Activated CD8-positive, alpha-beta T cell treated with anti-CD3 and anti-CD28 coated beads for 36 hours (primary cell): ENCODE data around the gene HSPG2. TPM values are rescaled to one million over a fixed set of nuclear protein-coding genes. Genes with fewer than 3 reads are reported as not detected.
"Not testable (repeated sequence)": the region's sequence is repeated elsewhere in the genome, so short reads cannot be mapped to it uniquely, and the experiment has no call there.

Experiments used
- ATAC-seq: fragments of 200-7000 bp; cut with Tn5 transposase; one replicate; pipeline ENCODE4 v1.10.0; 2021; ENCODE audit warnings: mild to moderate bottlenecking, moderate library complexity
- CTCF ChIA-PET: fragments of 350-600 bp; sonication (Branson Sonifier 250); formaldehyde crosslinking; loops from one replicate; lab custom pipeline; 2021; ENCODE audit warnings: antibody characterized with exemption; lab: Charles Lee
- POLR2A ChIA-PET: fragments of 350-600 bp; sonication (Branson Sonifier 250); formaldehyde crosslinking; loops from one replicate; lab custom pipeline; 2021; ENCODE audit warnings: antibody characterized with exemption; lab: Charles Lee
- DNase-seq: peaks from one replicate; pipeline ENCODE4 v3.0.0-alpha.2; 2020
- H3K27ac Mint-ChIP-seq: one replicate; pipeline ENCODE4 v1.8.0; 2021; ENCODE audit warnings: mild to moderate bottlenecking, mixed read lengths
- H3K27me3 Mint-ChIP-seq: one replicate; pipeline ENCODE4 v1.8.0; 2021; ENCODE audit warnings: mixed read lengths
- H3K36me3 Mint-ChIP-seq: one replicate; pipeline ENCODE4 v1.8.0; 2021; ENCODE audit warnings: low read depth, mixed read lengths
- H3K4me1 Mint-ChIP-seq: one replicate; pipeline ENCODE4 v1.8.0; 2021; ENCODE audit warnings: low read depth, mixed read lengths
- H3K4me3 Mint-ChIP-seq: one replicate; pipeline ENCODE4 v1.8.0; 2021; ENCODE audit warnings: mild to moderate bottlenecking, moderate library complexity, mixed read lengths
- H3K9me3 Mint-ChIP-seq: one replicate; pipeline ENCODE4 v1.8.0; 2021; ENCODE audit warnings: mixed read lengths
- CTCF ChIP-seq: fragments of 200-600 bp; IDR thresholded peaks from one replicate; pipeline ENCODE4 v1.8.0; 2022; ENCODE audit warnings: antibody characterized with exemption, mild to moderate bottlenecking
- intact Hi-C: fragments of 100-400 bp; cut with micrococcal nuclease; formaldehyde crosslinking; loops from one replicate; pipeline ENCODE4 v1.10.0; 2022
- total RNA-seq, 2 experiments: library from RNA; stranded (reverse); gene quantifications; one replicate each; pipeline ENCODE4 v1.2.3, GENCODE V29; 2021

Gene HSPG2
- total RNA-seq, 2 experiments from 2014 or later, result 52.1 to 59.0 TPM

- Mint-ChIP-seq H3K27me3 (no peaks in the 10 kb centered on the region), H3K4me1 (no peaks in the 10 kb centered on the region), H3K9me3 (peaks cover 4% of the 10 kb centered on the region), H3K4me3 (no peak overlapping the region), H3K27ac (no peak overlapping the region), H3K36me3 (peaks cover 13% of the 10 kb centered on the region)
- DNase-seq (no peak), ATAC-seq (no peak)
- TF ChIP-seq CTCF, result no peak
- ChIA-PET POLR2A (no interaction called here), CTCF (no interaction called here)
- intact Hi-C loops, result no loop called here
Observed at GRCh38 chr1:21829294-21829693, 107.8 kb downstream of the HSPG2 start.

- H3K4me1 Mint-ChIP-seq, result no peaks in the 10 kb centered on the region
- no peak overlapping the region for H3K4me3 Mint-ChIP-seq
- H3K36me3 Mint-ChIP-seq, result peaks cover 6% of the 10 kb centered on the region
- ChIA-PET POLR2A (interaction anchor here (1.6 kb wide), 1 partner anchor 128 kb away, joined by 3 read pairs; no protein-coding TSS in a partner anchor), CTCF (no interaction called here)
- DNase-seq (no peak), ATAC-seq (no peak)
- intact Hi-C loops, result no loop called here
- no peak for TF ChIP-seq CTCF
- H3K9me3 Mint-ChIP-seq, result no peaks in the 10 kb centered on the region
- H3K27me3 Mint-ChIP-seq, result no peaks in the 10 kb centered on the region
- H3K27ac Mint-ChIP-seq, result no peak overlapping the region
Observed at GRCh38 chr1:21828506-21829210, 108.5 kb downstream of the HSPG2 start.

- ATAC-seq (no peak), DNase-seq (no peak)
- Mint-ChIP-seq H3K27me3 (no peaks in the 10 kb centered on the region), H3K36me3 (peaks cover 3% of the 10 kb centered on the region), H3K27ac (no peak overlapping the region), H3K4me3 (no peak overlapping the region), H3K4me1 (no peaks in the 10 kb centered on the region), H3K9me3 (no peaks in the 10 kb centered on the region)
- POLR2A ChIA-PET, result interaction anchor here (1.5 to 1.6 kb wide), 2 partner anchors 12 to 129 kb away, joined by 3 to 4 read pairs; no protein-coding TSS in a partner anchor
- no peak for TF ChIP-seq CTCF
- intact Hi-C loops, result no loop called here
- CTCF ChIA-PET, result no interaction called here
Observed at GRCh38 chr1:21828075-21828474, 109.0 kb downstream of the HSPG2 start.

GRCh38 chr1:21827141-21827679 lies 109.9 kb downstream of the HSPG2 start:
- no peak for DNase-seq
- ChIA-PET CTCF (interaction anchor here (0.6 kb wide), 1 partner anchor 1246 kb away, joined by 3 read pairs; no protein-coding TSS in a partner anchor), POLR2A (interaction anchor here (1.5 to 1.6 kb wide), 2 partner anchors 12 to 130 kb away, joined by 3 to 4 read pairs; no protein-coding TSS in a partner anchor)

GRCh38 chr1:21826694-21827093 lies 110.4 kb downstream of the HSPG2 start:
- H3K27me3 Mint-ChIP-seq, DNase-seq, H3K36me3 Mint-ChIP-seq, H3K4me3 Mint-ChIP-seq, intact Hi-C loops, ATAC-seq, H3K4me1 Mint-ChIP-seq, H3K9me3 Mint-ChIP-seq, H3K27ac Mint-ChIP-seq, CTCF ChIA-PET: not testable (repeated sequence)
- POLR2A ChIA-PET, result interaction anchor here (1.5 to 1.6 kb wide), 2 partner anchors 13 to 130 kb away, joined by 3 to 4 read pairs; no protein-coding TSS in a partner anchor

More at GRCh38 chr1:21827141-21827679, 109.9 kb downstream of the HSPG2 start:
- intact Hi-C loops, result no loop called here
- Mint-ChIP-seq H3K36me3 (no peaks in the 10 kb centered on the region), H3K4me3 (no peak overlapping the region), H3K4me1 (no peaks in the 10 kb centered on the region), H3K9me3 (no peaks in the 10 kb centered on the region), H3K27me3 (no peaks in the 10 kb centered on the region), H3K27ac (no peak overlapping the region)
- TF ChIP-seq CTCF, result no peak
- no peak for ATAC-seq
